Cardiac muscle cell (in vitro differentiated cells and primary cell): ENCODE results near the gene OR2AJ1. TPM values are rescaled to one million over a fixed set of nuclear protein-coding genes. Genes with fewer than 3 reads are reported as not detected.
"Not testable (repeated sequence)": the region's sequence is repeated elsewhere in the genome, so short reads cannot be mapped to it uniquely, and the experiment has no call there.

Source experiments
- DNase-seq, 2 donors: peaks; one replicate each; pipeline versions ENCODE4 v3.0.0 to v3.0.0-alpha.2; 2010 to 2017; ENCODE audit warnings: low read depth in 1 of 2, low spot score in 1 of 2
- H3K27ac ChIP-seq: fragments of 200-600 bp; sonication (generic); 2 replicates; pipeline ENCODE4 v1.5.1; 2016
- H3K27me3 ChIP-seq: fragments of 200-600 bp; sonication (generic); 2 replicates; pipeline ENCODE4 v1.6.0; 2016; ENCODE audit warnings: control low read depth
- H3K36me3 ChIP-seq: fragments of 200-600 bp; sonication (generic); 2 replicates; pipeline ENCODE4 v1.5.1; 2016; ENCODE audit warnings: control low read depth
- H3K4me1 ChIP-seq: fragments of 200-600 bp; sonication (generic); 2 replicates; pipeline ENCODE4 v1.8.1; 2017; ENCODE audit warnings: low read depth, mild to moderate bottlenecking, mixed run types
- H3K4me3 ChIP-seq: fragments of 200-600 bp; sonication (generic); 2 replicates; pipeline ENCODE4 v1.5.1; 2016; ENCODE audit warnings: mild to moderate bottlenecking
- H3K9me3 ChIP-seq: fragments of 200-600 bp; sonication (generic); 2 replicates; pipeline ENCODE4 v1.5.1; 2017; ENCODE audit warnings: low read depth, mild to moderate bottlenecking, control low read depth
- polyA plus RNA-seq: library from polyadenylated mRNA; unstranded; fragments of >200 nt; fragmentation: Nextera tagmentation; extraction: Ambion mirVana; gene quantifications from 2 replicates; pipeline ENCODE4 v1.2.1, GENCODE V29; 2016
- total RNA-seq: library from RNA; depleted of rRNA; stranded (reverse); fragments of >200 nt; gene quantifications from 2 replicates; pipeline ENCODE4 v1.2.3, GENCODE V29; 2016
- TF ChIP-seq, protein P1 (sequence below): IDR thresholded peaks from 2 replicates; pipeline ENCODE4 v1.5.1; 2012; ENCODE audit warnings: low read depth, mild to moderate bottlenecking, low read length

The OR2AJ1 gene
- total and polyA plus RNA-seq, 2 experiments from 2014 or later, result 0.21 TPM; not detected in 1

DNA sequence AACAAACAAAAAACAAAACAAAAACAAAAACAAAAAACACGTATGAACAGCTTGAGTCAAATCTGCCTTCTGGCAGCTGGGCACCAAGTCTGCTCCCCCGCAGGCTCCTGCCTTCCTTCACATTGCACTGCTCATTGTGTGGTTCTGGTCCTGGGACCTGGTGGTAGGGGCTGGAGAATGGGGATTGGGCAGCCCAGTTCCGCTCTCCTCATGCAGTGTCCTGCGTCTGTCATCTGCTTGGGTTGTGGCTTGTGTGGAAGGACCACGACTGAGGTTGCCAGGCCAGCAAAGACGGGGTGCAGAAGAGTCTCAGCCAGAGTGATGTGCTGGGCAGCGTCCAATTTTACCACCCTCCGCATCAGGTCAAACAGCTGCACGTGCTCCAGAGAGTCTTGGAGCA, 11.1 kb downstream of the OR2AJ1 start:
- H3K4me3 ChIP-seq, result no peak overlapping the region
- H3K27ac ChIP-seq, result no peak overlapping the region
- no peaks in the 10 kb centered on the region for H3K4me1 ChIP-seq
- TF ChIP-seq, protein P1, sequence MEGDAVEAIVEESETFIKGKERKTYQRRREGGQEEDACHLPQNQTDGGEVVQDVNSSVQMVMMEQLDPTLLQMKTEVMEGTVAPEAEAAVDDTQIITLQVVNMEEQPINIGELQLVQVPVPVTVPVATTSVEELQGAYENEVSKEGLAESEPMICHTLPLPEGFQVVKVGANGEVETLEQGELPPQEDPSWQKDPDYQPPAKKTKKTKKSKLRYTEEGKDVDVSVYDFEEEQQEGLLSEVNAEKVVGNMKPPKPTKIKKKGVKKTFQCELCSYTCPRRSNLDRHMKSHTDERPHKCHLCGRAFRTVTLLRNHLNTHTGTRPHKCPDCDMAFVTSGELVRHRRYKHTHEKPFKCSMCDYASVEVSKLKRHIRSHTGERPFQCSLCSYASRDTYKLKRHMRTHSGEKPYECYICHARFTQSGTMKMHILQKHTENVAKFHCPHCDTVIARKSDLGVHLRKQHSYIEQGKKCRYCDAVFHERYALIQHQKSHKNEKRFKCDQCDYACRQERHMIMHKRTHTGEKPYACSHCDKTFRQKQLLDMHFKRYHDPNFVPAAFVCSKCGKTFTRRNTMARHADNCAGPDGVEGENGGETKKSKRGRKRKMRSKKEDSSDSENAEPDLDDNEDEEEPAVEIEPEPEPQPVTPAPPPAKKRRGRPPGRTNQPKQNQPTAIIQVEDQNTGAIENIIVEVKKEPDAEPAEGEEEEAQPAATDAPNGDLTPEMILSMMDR, result no peak
- no peaks in the 10 kb centered on the region for H3K27me3 ChIP-seq
- H3K36me3 ChIP-seq, result no peaks in the 10 kb centered on the region
- no peaks in the 10 kb centered on the region for H3K9me3 ChIP-seq
- no peak for DNase-seq

DNA sequence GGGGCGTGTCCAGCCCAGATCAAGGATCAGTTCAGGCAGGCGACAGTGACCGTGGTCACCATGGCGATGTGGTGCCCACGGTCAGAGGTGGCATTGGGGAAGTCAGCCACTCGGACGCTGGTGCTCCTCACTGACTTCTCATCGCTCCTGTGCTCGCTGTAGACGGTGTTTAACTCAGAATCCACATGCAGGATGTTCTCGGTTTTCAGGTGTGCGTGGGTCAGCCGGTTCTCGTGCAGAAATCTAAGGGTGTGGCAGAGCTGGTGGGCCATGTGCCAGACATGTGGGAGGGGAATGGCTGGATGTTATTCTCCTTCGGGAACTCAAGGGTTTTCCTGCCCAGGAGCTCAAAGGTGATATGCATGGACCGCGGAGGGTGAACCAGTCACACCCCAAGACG, 11.7 kb downstream of the OR2AJ1 start:
- Histone ChIP-seq H3K36me3 (no peaks in the 10 kb centered on the region), H3K4me3 (no peak overlapping the region), H3K27me3 (no peaks in the 10 kb centered on the region), H3K27ac (no peak overlapping the region), H3K4me1 (no peaks in the 10 kb centered on the region), H3K9me3 (no peaks in the 10 kb centered on the region)
- no peak for DNase-seq
- TF ChIP-seq, protein P1, result no peak

DNA sequence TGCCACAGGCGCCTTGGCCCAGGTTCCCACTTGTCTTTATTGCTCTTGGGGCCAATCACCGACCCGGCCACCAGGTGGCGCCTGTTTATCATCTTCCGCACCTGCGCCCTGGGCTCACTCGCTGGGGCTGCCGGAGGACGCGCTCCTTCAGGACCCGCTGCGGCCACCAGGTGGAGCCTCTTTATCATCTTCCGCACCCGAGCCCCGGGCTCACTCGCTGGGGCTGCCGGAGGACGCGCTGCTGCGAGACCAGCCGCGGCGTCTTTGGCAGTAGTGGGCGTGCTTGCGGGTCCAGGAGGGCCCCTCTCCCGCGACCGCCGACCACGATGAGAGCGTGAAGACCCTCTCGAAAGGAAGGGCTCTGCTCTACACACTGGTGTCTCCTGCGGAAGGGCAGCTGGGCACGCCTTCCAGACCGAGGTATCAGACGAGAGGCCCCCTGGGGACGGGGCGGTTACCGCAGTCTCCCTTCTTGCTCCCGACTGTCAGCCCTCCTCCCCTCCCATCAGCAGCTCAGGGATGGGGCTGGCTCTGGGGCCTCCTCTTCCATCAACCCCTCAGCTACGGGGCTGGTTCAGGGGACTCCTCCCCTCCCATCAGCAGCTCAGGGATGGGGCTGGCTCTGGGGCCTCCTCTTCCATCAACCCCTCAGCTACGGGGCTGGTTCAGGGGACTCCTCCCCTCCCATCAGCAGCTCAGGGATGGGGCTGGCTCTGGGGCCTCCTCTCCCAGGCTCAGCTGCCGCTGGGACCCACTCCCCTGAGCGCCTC, 12.5 kb downstream of the OR2AJ1 start:
- H3K4me1 ChIP-seq, H3K9me3 ChIP-seq, H3K36me3 ChIP-seq, H3K27me3 ChIP-seq, H3K27ac ChIP-seq: not testable (repeated sequence)
- H3K4me3 ChIP-seq, result peak overlapping the region; percentile 40
- DNase-seq, result peak; percentile 17 to 91
- TF ChIP-seq, protein P1, result peak; percentile 24

DNA sequence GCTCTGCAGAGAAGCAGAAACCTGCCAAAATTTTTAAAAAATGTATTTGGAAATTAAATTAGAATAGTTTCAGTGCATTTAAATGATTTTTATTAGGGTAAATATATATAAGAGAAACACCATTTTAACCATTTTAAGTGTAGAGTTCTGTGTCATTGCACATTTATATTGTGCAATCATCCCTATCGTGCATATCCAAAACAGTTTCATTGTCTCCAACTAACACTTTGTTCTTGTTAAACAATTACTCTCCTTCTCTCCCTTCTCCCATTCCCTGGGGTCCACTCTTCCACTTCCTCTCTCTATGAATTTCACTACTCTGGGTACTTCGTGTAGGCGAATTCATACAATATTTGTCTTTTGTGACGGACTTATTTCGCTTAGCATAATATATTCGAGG, 17.9 kb downstream of the OR2AJ1 start:
- H3K27ac ChIP-seq, result no peak overlapping the region

GRCh38 chr1:247948558-247948957, 23.9 kb downstream of the OR2AJ1 start, which contains the start of gene OR2L8:
Gene OR2L8 (plus strand): TSS chr1:247948858. CDS start chr1:247948858, 0 bp downstream.
- DNase-seq, result no peak
- TF ChIP-seq, protein P1, result no peak
- H3K9me3 ChIP-seq, result no peaks in the 10 kb centered on the region
- H3K4me3 ChIP-seq, result no peak within 1 kb of the TSS
- H3K27me3 ChIP-seq, result no peaks in the 10 kb centered on the region
- H3K4me1 ChIP-seq, result no peaks in the 10 kb centered on the region
- H3K36me3 ChIP-seq, result no peaks in the 10 kb centered on the region
- no peak within 1 kb of the TSS for H3K27ac ChIP-seq

More for the DNA sequence above, 17.9 kb downstream of the OR2AJ1 start:
- TF ChIP-seq, protein P1, result no peak
- Histone ChIP-seq H3K27me3 (no peaks in the 10 kb centered on the region), H3K36me3 (no peaks in the 10 kb centered on the region), H3K4me3 (no peak overlapping the region), H3K4me1 (no peaks in the 10 kb centered on the region), H3K9me3 (no peaks in the 10 kb centered on the region)
- DNase-seq, result no peak
